Mammary epithelial cell (primary cell): Measurements from ENCODE around the gene UBASH3A.

Experiments
- CTCF ChIP-seq, 2 donors: IDR thresholded peaks in 1 of 2; conservative IDR thresholded peaks in 1 of 2; 2 replicates each; pipeline ENCODE4 v1.5.1; 2011 to 2012; ENCODE audit warnings: inconsistent platforms in 2 of 2, low read length in 2 of 2, mild to moderate bottlenecking in 2 of 2, control low read depth in 1 of 2, low read depth in 1 of 2; ENCODE audit not compliant: insufficient read depth in 1 of 2; ENCODE audit errors: extremely low read depth in 1 of 2
- EZH2 ChIP-seq: IDR thresholded peaks from 2 replicates; pipeline ENCODE4 v1.6.1; 2012; ENCODE audit warnings: low read length, inconsistent platforms, borderline replicate concordance

GRCh38 chr21:42379426-42380215, 24.1 kb upstream of the UBASH3A start:
- TF ChIP-seq CTCF (conservative IDR thresholded peaks at IDR 0.05 in 1 of 2, IDR thresholded peaks at IDR 0.05 in 1 of 2; ENCODE audit: extremely low read depth in 1 of 2, insufficient read depth in 1 of 2, low read depth in 1 of 2, low read length in 2 of 2) (no peak), EZH2 (no peak)
